ENCODE measurements around the gene GLIPR1. TPM values are rescaled to one million over a fixed set of nuclear protein-coding genes. Genes with fewer than 3 reads are reported as not detected.

Gene GLIPR1
- total RNA-seq, 2 donors from 2014 or later = 6.3 to 10.0 TPM

DNA sequence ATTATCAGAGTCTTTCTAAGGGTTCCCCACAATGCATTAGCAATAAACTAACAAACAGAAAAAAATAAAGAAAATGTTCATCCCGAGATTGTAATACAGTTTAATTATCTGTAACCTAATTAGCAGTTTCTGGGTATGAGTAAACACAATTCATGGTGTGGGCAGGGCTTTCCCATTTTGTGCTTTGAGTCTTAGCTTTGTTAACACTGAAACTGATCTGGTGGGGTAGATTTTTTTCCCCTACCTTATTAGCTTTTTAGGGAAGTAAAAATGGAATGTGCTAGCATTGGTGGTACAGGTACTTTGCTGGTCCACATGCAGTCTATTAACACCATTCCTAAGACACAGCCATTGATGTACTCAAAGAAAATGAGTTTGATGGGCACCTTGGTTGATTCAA is 49.3 kb downstream of the GLIPR1 start:
- peaks cover 13% of the 10 kb centered on the region for H3K4me1 Mint-ChIP-seq (ENCODE audit: low read depth)
- no peak for DNase-seq
- H3K27me3 Mint-ChIP-seq (ENCODE audit: low read depth) = peaks cover 39% of the 10 kb centered on the region
- no peak overlapping the region for H3K27ac Mint-ChIP-seq
- H3K4me3 Mint-ChIP-seq = no peak overlapping the region
- ATAC-seq (replicated peaks in 1 of 2) = no peak
- peaks cover 0 to 1% of the 10 kb centered on the region in 2 donors for H3K9me3 Mint-ChIP-seq
- H3K36me3 Mint-ChIP-seq (ENCODE audit: insufficient read depth in 2 of 2) = no peaks in the 10 kb centered on the region

- Mint-ChIP-seq H3K9me3 (peaks cover 0 to 1% of the 10 kb centered on the region in 2 donors), H3K36me3 (ENCODE audit: insufficient read depth in 2 of 2) (no peaks in the 10 kb centered on the region), H3K27me3 (ENCODE audit: low read depth) (peaks cover 18% of the 10 kb centered on the region), H3K4me3 (no peak overlapping the region), H3K27ac (no peak overlapping the region), H3K4me1 (ENCODE audit: low read depth) (peaks cover 5% of the 10 kb centered on the region)
- DNase-seq (no peak), ATAC-seq (replicated peaks in 1 of 2) (no peak)
These were observed 52.7 kb downstream of the GLIPR1 start for GRCh38 chr12:75533239-75533638.

- Mint-ChIP-seq H3K36me3 (ENCODE audit: insufficient read depth in 2 of 2) (no peaks in the 10 kb centered on the region), H3K27ac (no peak overlapping the region), H3K4me3 (no peak overlapping the region), H3K9me3 (no peaks in the 10 kb centered on the region), H3K4me1 (ENCODE audit: low read depth) (no peaks in the 10 kb centered on the region), H3K27me3 (ENCODE audit: low read depth) (peaks cover 25% of the 10 kb centered on the region)
- ATAC-seq (replicated peaks in 1 of 2) (no peak), DNase-seq (no peak)
These were observed 59.3 kb downstream of the GLIPR1 start for GRCh38 chr12:75539889-75540288.

DNA sequence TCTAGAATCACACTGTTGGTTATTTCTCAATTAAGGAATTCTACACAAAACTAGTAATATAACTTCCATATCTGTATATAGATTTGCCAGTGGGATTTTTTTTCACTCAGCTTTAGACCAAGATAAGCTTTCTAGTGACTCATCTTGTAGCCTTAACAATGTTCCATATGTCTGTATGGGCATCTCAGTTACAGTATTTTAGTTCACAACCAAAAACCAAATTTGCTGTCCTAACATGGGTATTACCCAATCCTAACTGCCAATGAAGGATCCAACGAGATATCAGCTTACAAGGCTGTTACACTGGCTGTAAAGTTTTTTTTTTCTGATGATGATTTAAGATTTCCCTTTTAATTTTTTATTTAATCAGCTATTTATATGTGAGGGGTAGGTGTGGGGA is 62.4 kb downstream of the GLIPR1 start:
- no peak for ATAC-seq (replicated peaks in 1 of 2)
- no peak overlapping the region for H3K27ac Mint-ChIP-seq
- H3K27me3 Mint-ChIP-seq (ENCODE audit: low read depth) = peaks cover 37% of the 10 kb centered on the region

GRCh38 chr12:75543529-75543928 is 63.0 kb downstream of the GLIPR1 start:
- Mint-ChIP-seq H3K4me3 (no peak overlapping the region), H3K4me1 (ENCODE audit: low read depth) (no peaks in the 10 kb centered on the region), H3K27me3 (ENCODE audit: low read depth) (peaks cover 38% of the 10 kb centered on the region), H3K27ac (no peak overlapping the region), H3K36me3 (ENCODE audit: insufficient read depth in 2 of 2) (no peaks in the 10 kb centered on the region), H3K9me3 (no peaks in the 10 kb centered on the region)
- DNase-seq (no peak), ATAC-seq (replicated peaks in 1 of 2) (no peak)

More for the DNA sequence above, 62.4 kb downstream of the GLIPR1 start:
- Mint-ChIP-seq H3K36me3 (ENCODE audit: insufficient read depth in 2 of 2) (no peaks in the 10 kb centered on the region), H3K4me1 (ENCODE audit: low read depth) (no peaks in the 10 kb centered on the region), H3K4me3 (no peak overlapping the region), H3K9me3 (no peaks in the 10 kb centered on the region)
- no peak for DNase-seq

DNA sequence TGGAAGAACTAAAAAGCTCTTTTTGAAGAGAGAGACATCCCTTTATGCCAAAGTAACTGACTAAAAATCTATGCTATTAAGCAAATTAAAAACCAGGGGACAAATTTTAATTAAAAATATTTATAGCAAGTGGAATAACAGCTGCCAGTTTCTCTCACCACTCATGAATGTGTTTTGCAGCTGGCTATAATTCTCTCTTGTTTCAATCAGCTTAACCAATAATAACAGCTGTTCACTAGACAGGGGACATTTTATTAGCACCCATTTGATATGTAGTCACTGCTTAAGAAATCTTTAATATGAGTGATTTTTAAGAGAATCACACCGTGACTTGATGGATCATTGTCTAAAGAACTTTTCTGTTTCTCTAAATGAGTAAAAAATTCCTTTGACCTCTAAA is 65.1 kb downstream of the GLIPR1 start:
- H3K9me3 Mint-ChIP-seq = no peaks in the 10 kb centered on the region
- H3K36me3 Mint-ChIP-seq (ENCODE audit: insufficient read depth in 2 of 2) = no peaks in the 10 kb centered on the region
- peaks cover 6% of the 10 kb centered on the region for H3K4me1 Mint-ChIP-seq (ENCODE audit: low read depth)
- peaks cover 44% of the 10 kb centered on the region for H3K27me3 Mint-ChIP-seq (ENCODE audit: low read depth)
- H3K4me3 Mint-ChIP-seq = no peak overlapping the region
- DNase-seq (no peak), ATAC-seq (replicated peaks in 1 of 2) (no peak)
- H3K27ac Mint-ChIP-seq = no peak overlapping the region

- Mint-ChIP-seq H3K27me3 (ENCODE audit: low read depth) (peaks cover 53% of the 10 kb centered on the region), H3K4me3 (no peak overlapping the region), H3K9me3 (no peaks in the 10 kb centered on the region)
These were observed 68.3 kb downstream of the GLIPR1 start for GRCh38 chr12:75548879-75549278.

GRCh38 chr12:75549989-75550388 is 69.4 kb downstream of the GLIPR1 start:
- no peaks in the 10 kb centered on the region for H3K9me3 Mint-ChIP-seq
- H3K36me3 Mint-ChIP-seq (ENCODE audit: insufficient read depth in 2 of 2) = no peaks in the 10 kb centered on the region
- DNase-seq (no peak), ATAC-seq (replicated peaks in 1 of 2) (peak in 1 of 2 donors; percentile 43)
- peaks cover 56% of the 10 kb centered on the region for H3K27me3 Mint-ChIP-seq (ENCODE audit: low read depth)
- no peak overlapping the region for H3K4me3 Mint-ChIP-seq
- H3K27ac Mint-ChIP-seq = no peak overlapping the region
- H3K4me1 Mint-ChIP-seq (ENCODE audit: low read depth) = peaks cover 6% of the 10 kb centered on the region

More at GRCh38 chr12:75548879-75549278, 68.3 kb downstream of the GLIPR1 start:
- DNase-seq (no peak), ATAC-seq (replicated peaks in 1 of 2) (no peak)
- H3K4me1 Mint-ChIP-seq (ENCODE audit: low read depth) = peaks cover 6% of the 10 kb centered on the region
- H3K27ac Mint-ChIP-seq = no peak overlapping the region
- H3K36me3 Mint-ChIP-seq (ENCODE audit: insufficient read depth in 2 of 2) = no peaks in the 10 kb centered on the region

- peak in 1 of 2 donors; percentile 38 for ATAC-seq (replicated peaks in 1 of 2)
- H3K27ac Mint-ChIP-seq = no peak overlapping the region
- H3K9me3 Mint-ChIP-seq = no peaks in the 10 kb centered on the region
- peaks cover 6% of the 10 kb centered on the region for H3K4me1 Mint-ChIP-seq (ENCODE audit: low read depth)
- no peaks in the 10 kb centered on the region for H3K36me3 Mint-ChIP-seq (ENCODE audit: insufficient read depth in 2 of 2)
- H3K4me3 Mint-ChIP-seq = no peak overlapping the region
- DNase-seq = no peak
- peaks cover 60% of the 10 kb centered on the region for H3K27me3 Mint-ChIP-seq (ENCODE audit: low read depth)
These were observed 70.1 kb downstream of the GLIPR1 start for GRCh38 chr12:75550401-75551240.

GRCh38 chr12:75551477-75551876 is 70.9 kb downstream of the GLIPR1 start:
- ATAC-seq (replicated peaks in 1 of 2) (peak in 1 of 2 donors; percentile 36), DNase-seq (no peak)
- Mint-ChIP-seq H3K4me1 (ENCODE audit: low read depth) (peaks cover 6% of the 10 kb centered on the region), H3K27me3 (ENCODE audit: low read depth) (peaks cover 56% of the 10 kb centered on the region), H3K36me3 (ENCODE audit: insufficient read depth in 2 of 2) (no peaks in the 10 kb centered on the region), H3K4me3 (no peak overlapping the region), H3K9me3 (no peaks in the 10 kb centered on the region), H3K27ac (no peak overlapping the region)

DNA sequence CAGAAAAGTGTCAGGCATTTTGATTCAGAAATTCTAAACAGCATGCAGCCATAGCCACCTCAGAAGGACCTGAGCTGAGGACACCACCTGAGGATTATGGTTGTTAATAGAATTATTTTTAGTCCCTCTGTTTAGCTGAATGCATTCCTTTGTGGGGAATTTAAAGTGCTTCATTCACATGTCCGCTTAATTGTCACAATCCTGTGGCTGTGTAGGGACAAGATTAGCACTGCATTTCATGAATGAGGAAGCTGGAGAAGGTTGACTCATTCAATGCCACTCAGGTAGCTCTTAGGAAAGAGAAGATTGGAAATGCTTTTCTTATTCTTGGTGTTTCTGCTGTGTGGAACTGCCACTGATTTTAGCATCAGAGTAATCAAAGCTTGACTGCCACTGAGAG is 72.8 kb downstream of the GLIPR1 start:
- DNase-seq = no peak
- H3K4me1 Mint-ChIP-seq (ENCODE audit: low read depth) = peaks cover 6% of the 10 kb centered on the region
- no peak overlapping the region for H3K4me3 Mint-ChIP-seq
- H3K27me3 Mint-ChIP-seq (ENCODE audit: low read depth) = peaks cover 59% of the 10 kb centered on the region
- ATAC-seq (replicated peaks in 1 of 2) = no peak
- H3K9me3 Mint-ChIP-seq = no peaks in the 10 kb centered on the region
- H3K36me3 Mint-ChIP-seq (ENCODE audit: insufficient read depth in 2 of 2) = no peaks in the 10 kb centered on the region
- H3K27ac Mint-ChIP-seq = no peak overlapping the region

Data from activated T-cell treated with anti-CD3 and anti-CD28 coated beads, Interleukin-2, amount 50 U/mL, for 72 hours (primary cell).